Activated CD8-positive, alpha-beta T cell treated with anti-CD3 and anti-CD28 coated beads, Interleukin-2, amount 10 ng/mL, durations not matched to agents 7 days and 5 days (primary cell): ENCODE measurements around the gene KCNJ15. TPM values are rescaled to one million over a fixed set of nuclear protein-coding genes. Genes with fewer than 3 reads are reported as not detected.

Source experiments
- ATAC-seq: fragments of 150-1000 bp; cut with Tn5 transposase; one replicate; pipeline ENCODE4 v1.10.0; 2021; ENCODE audit warnings: moderate library complexity
- CTCF ChIA-PET: fragments of 350-600 bp; sonication (Branson Sonifier 250); formaldehyde crosslinking; loops from one replicate; lab custom pipeline; 2021; ENCODE audit warnings: antibody characterized with exemption; lab: Charles Lee
- POLR2A ChIA-PET: fragments of 350-600 bp; sonication (Branson Sonifier 250); formaldehyde crosslinking; loops from one replicate; lab custom pipeline; 2021; ENCODE audit warnings: antibody characterized with exemption; lab: Charles Lee
- DNase-seq: peaks from one replicate; pipeline ENCODE4 v3.0.0-alpha.2; 2020
- H3K27ac Mint-ChIP-seq: one replicate; pipeline ENCODE4 v1.8.0; 2021; ENCODE audit warnings: mild to moderate bottlenecking, mixed read lengths
- H3K27me3 Mint-ChIP-seq: one replicate; pipeline ENCODE4 v1.8.0; 2021; ENCODE audit warnings: low read depth, mixed read lengths
- H3K36me3 Mint-ChIP-seq: one replicate; pipeline ENCODE4 v1.8.0; 2021; ENCODE audit warnings: low read depth, mixed read lengths
- H3K4me1 Mint-ChIP-seq: one replicate; pipeline ENCODE4 v1.8.0; 2021; ENCODE audit warnings: low read depth, mixed read lengths
- H3K4me3 Mint-ChIP-seq: one replicate; pipeline ENCODE4 v1.8.0; 2021; ENCODE audit warnings: mild to moderate bottlenecking, mixed read lengths
- H3K9me3 Mint-ChIP-seq: one replicate; pipeline ENCODE4 v1.8.0; 2022; ENCODE audit warnings: mixed read lengths; ENCODE audit not compliant: insufficient read depth
- total RNA-seq, 2 experiments: library from RNA; stranded (reverse); gene quantifications; one replicate each; pipeline ENCODE4 v1.2.3, GENCODE V29; 2021

Gene KCNJ15
- total RNA-seq, 2 experiments from 2014 or later = not detected

- no peaks in the 10 kb centered on the region for H3K9me3 Mint-ChIP-seq
- DNase-seq = no peak
- ChIA-PET POLR2A (no interaction called here), CTCF (interaction anchor here (0.6 to 0.8 kb wide), 3 partner anchors 18 to 178 kb away, joined by 3 read pairs; no protein-coding TSS in a partner anchor)
- no peak overlapping the region for H3K4me3 Mint-ChIP-seq
- H3K36me3 Mint-ChIP-seq = no peaks in the 10 kb centered on the region
- H3K27me3 Mint-ChIP-seq = no peaks in the 10 kb centered on the region
- H3K27ac Mint-ChIP-seq = no peak overlapping the region
- H3K4me1 Mint-ChIP-seq = no peaks in the 10 kb centered on the region
- ATAC-seq = no peak
Observed at GRCh38 chr21:38337793-38338192, 81.0 kb downstream of the KCNJ15 start.

GRCh38 chr21:38340131-38340530 lies 83.3 kb downstream of the KCNJ15 start:
- ChIA-PET POLR2A (no interaction called here), CTCF (no interaction called here)
- no peak for ATAC-seq
- no peak overlapping the region for H3K4me3 Mint-ChIP-seq
- DNase-seq = no peak
- no peaks in the 10 kb centered on the region for H3K27me3 Mint-ChIP-seq
- no peaks in the 10 kb centered on the region for H3K4me1 Mint-ChIP-seq
- no peaks in the 10 kb centered on the region for H3K36me3 Mint-ChIP-seq
- H3K27ac Mint-ChIP-seq = no peak overlapping the region
- no peaks in the 10 kb centered on the region for H3K9me3 Mint-ChIP-seq

- no peak overlapping the region for H3K27ac Mint-ChIP-seq
- ChIA-PET POLR2A (no interaction called here), CTCF (no interaction called here)
- DNase-seq (no peak), ATAC-seq (no peak)
- no peaks in the 10 kb centered on the region for H3K36me3 Mint-ChIP-seq
- H3K4me1 Mint-ChIP-seq = no peaks in the 10 kb centered on the region
- no peaks in the 10 kb centered on the region for H3K9me3 Mint-ChIP-seq
- H3K4me3 Mint-ChIP-seq = no peak overlapping the region
- no peaks in the 10 kb centered on the region for H3K27me3 Mint-ChIP-seq
Observed at GRCh38 chr21:38341546-38342012, 84.8 kb downstream of the KCNJ15 start.

GRCh38 chr21:38342739-38343138 lies 85.9 kb downstream of the KCNJ15 start:
- no peak for ATAC-seq
- CTCF ChIA-PET = interaction anchor here (1.4 kb wide), 1 partner anchor 9 kb away, joined by 6 read pairs; no protein-coding TSS in a partner anchor

GRCh38 chr21:38343691-38344090 lies 86.9 kb downstream of the KCNJ15 start:
- POLR2A ChIA-PET = interaction anchor here (1.0 kb wide), 1 partner anchor 16 kb away, joined by 3 read pairs; no protein-coding TSS in a partner anchor

More at GRCh38 chr21:38342739-38343138, 85.9 kb downstream of the KCNJ15 start:
- Mint-ChIP-seq H3K4me1 (no peaks in the 10 kb centered on the region), H3K36me3 (no peaks in the 10 kb centered on the region), H3K9me3 (no peaks in the 10 kb centered on the region), H3K27ac (no peak overlapping the region), H3K27me3 (no peaks in the 10 kb centered on the region), H3K4me3 (no peak overlapping the region)
- no peak for DNase-seq
- POLR2A ChIA-PET = no interaction called here

GRCh38 chr21:38346286-38346685 lies 89.5 kb downstream of the KCNJ15 start:
- Mint-ChIP-seq H3K36me3 (no peaks in the 10 kb centered on the region), H3K27ac (no peak overlapping the region), H3K4me1 (no peaks in the 10 kb centered on the region), H3K9me3 (no peaks in the 10 kb centered on the region), H3K27me3 (no peaks in the 10 kb centered on the region), H3K4me3 (no peak overlapping the region)
- ChIA-PET CTCF (no interaction called here), POLR2A (interaction anchor here (0.7 kb wide), 1 partner anchor 1097 kb away, joined by 3 read pairs; no protein-coding TSS in a partner anchor)
- no peak for DNase-seq
- no peak for ATAC-seq

More at GRCh38 chr21:38343691-38344090, 86.9 kb downstream of the KCNJ15 start:
- CTCF ChIA-PET = interaction anchor here (1.3 kb wide), 1 partner anchor 13 kb away, joined by 3 read pairs; no protein-coding TSS in a partner anchor
- no peak overlapping the region for H3K4me3 Mint-ChIP-seq
- DNase-seq (no peak), ATAC-seq (no peak)
- no peaks in the 10 kb centered on the region for H3K27me3 Mint-ChIP-seq
- no peak overlapping the region for H3K27ac Mint-ChIP-seq
- no peaks in the 10 kb centered on the region for H3K36me3 Mint-ChIP-seq
- no peaks in the 10 kb centered on the region for H3K9me3 Mint-ChIP-seq
- no peaks in the 10 kb centered on the region for H3K4me1 Mint-ChIP-seq

GRCh38 chr21:38349111-38349746 lies 92.4 kb downstream of the KCNJ15 start:
- Mint-ChIP-seq H3K9me3 (no peaks in the 10 kb centered on the region), H3K27me3 (peaks cover 5% of the 10 kb centered on the region), H3K4me1 (no peaks in the 10 kb centered on the region), H3K36me3 (no peaks in the 10 kb centered on the region), H3K27ac (no peak overlapping the region), H3K4me3 (no peak overlapping the region)
- ATAC-seq (no peak), DNase-seq (no peak)
- ChIA-PET POLR2A (no interaction called here), CTCF (no interaction called here)

- H3K4me3 Mint-ChIP-seq = no peak overlapping the region
- H3K4me1 Mint-ChIP-seq = no peaks in the 10 kb centered on the region
- POLR2A ChIA-PET = no interaction called here
- no peaks in the 10 kb centered on the region for H3K36me3 Mint-ChIP-seq
- CTCF ChIA-PET = no interaction called here
- H3K9me3 Mint-ChIP-seq = no peaks in the 10 kb centered on the region
- ATAC-seq (no peak), DNase-seq (no peak)
- H3K27me3 Mint-ChIP-seq = peaks cover 5% of the 10 kb centered on the region
- H3K27ac Mint-ChIP-seq = no peak overlapping the region
Observed at GRCh38 chr21:38349977-38350376, 93.2 kb downstream of the KCNJ15 start.

GRCh38 chr21:38350684-38351083 lies 93.9 kb downstream of the KCNJ15 start:
- POLR2A ChIA-PET = no interaction called here
- no peak overlapping the region for H3K27ac Mint-ChIP-seq
- no peak overlapping the region for H3K4me3 Mint-ChIP-seq
- CTCF ChIA-PET = interaction anchor here (1.8 to 3.8 kb wide), 2 partner anchors 8 to 132 kb away, joined by 6 to 49 read pairs; no protein-coding TSS in a partner anchor
- H3K9me3 Mint-ChIP-seq = no peaks in the 10 kb centered on the region
- H3K4me1 Mint-ChIP-seq = no peaks in the 10 kb centered on the region
- no peaks in the 10 kb centered on the region for H3K36me3 Mint-ChIP-seq
- no peak for ATAC-seq
- H3K27me3 Mint-ChIP-seq = peaks cover 5% of the 10 kb centered on the region
- no peak for DNase-seq

GRCh38 chr21:38351176-38351959 lies 94.6 kb downstream of the KCNJ15 start:
- ATAC-seq = no peak
- CTCF ChIA-PET = interaction anchor here (0.7 to 3.8 kb wide), 13 partner anchors 9 to 214 kb away, joined by 3 to 49 read pairs (median 3); no protein-coding TSS in a partner anchor
- POLR2A ChIA-PET = no interaction called here
- Mint-ChIP-seq H3K4me1 (no peaks in the 10 kb centered on the region), H3K4me3 (no peak overlapping the region), H3K27ac (no peak overlapping the region), H3K27me3 (peaks cover 5% of the 10 kb centered on the region), H3K9me3 (no peaks in the 10 kb centered on the region), H3K36me3 (no peaks in the 10 kb centered on the region)
- DNase-seq = no peak

- H3K27me3 Mint-ChIP-seq = peaks cover 5% of the 10 kb centered on the region
- H3K36me3 Mint-ChIP-seq = no peaks in the 10 kb centered on the region
- no peaks in the 10 kb centered on the region for H3K4me1 Mint-ChIP-seq
- H3K4me3 Mint-ChIP-seq = no peak overlapping the region
- no peak for DNase-seq
- H3K27ac Mint-ChIP-seq = no peak overlapping the region
- no peak for ATAC-seq
- POLR2A ChIA-PET = no interaction called here
- H3K9me3 Mint-ChIP-seq = no peaks in the 10 kb centered on the region
- CTCF ChIA-PET = interaction anchor here (0.7 to 3.8 kb wide), 24 partner anchors 9 to 215 kb away, joined by 3 to 49 read pairs (median 4); no protein-coding TSS in a partner anchor
Observed at GRCh38 chr21:38351961-38352521, 95.2 kb downstream of the KCNJ15 start.
